ENCODE data around the gene RCHY1. TPM values are rescaled to one million over a fixed set of nuclear protein-coding genes. Genes with fewer than 3 reads are reported as not detected.
A peak's percentile ranks its signal among the peaks of the same experiment; 100 is the strongest.

Gene RCHY1
- total RNA-seq, 1 donor from 2014 or later = 35.3 TPM

- Histone ChIP-seq H3K79me2 (ENCODE audit: insufficient read depth, low read length) (peaks cover 51% of the 10 kb centered on the region), H4K20me1 (ENCODE audit: insufficient read depth, low read length) (peaks cover 20% of the 10 kb centered on the region), H3K27ac (ENCODE audit: low read depth, low read length) (no peak overlapping the region), H3K4me1 (ENCODE audit: insufficient read depth, low read length) (no peaks in the 10 kb centered on the region), H3K9me3 (ENCODE audit: insufficient read depth, low read depth, low read length) (no peaks in the 10 kb centered on the region), H3K4me3 (ENCODE audit: insufficient read depth, low read depth, low read length) (no peak overlapping the region), H3K36me3 (ENCODE audit: insufficient read depth, low read length) (peaks cover 9% of the 10 kb centered on the region), H3K27me3 (ENCODE audit: insufficient read depth, low read length) (no peaks in the 10 kb centered on the region), H3K4me2 (ENCODE audit: low read length) (no peak overlapping the region), H3K9ac (ENCODE audit: low read length) (no peak overlapping the region), H2AFZ (ENCODE audit: low read depth, low read length) (no peak overlapping the region)
- FAIRE-seq (no peak), DNase-seq (ENCODE audit: low read depth) (peak; percentile 71)
- peaks cover 14% of the 10 kb centered on the region for H3K36me3 Mint-ChIP-seq (ENCODE audit: low read depth, unreplicated experiment)
- H3K27ac Mint-ChIP-seq (ENCODE audit: unreplicated experiment) = peak overlapping the region; percentile 8
- H3K27me3 Mint-ChIP-seq (ENCODE audit: low read depth, unreplicated experiment) = no peaks in the 10 kb centered on the region
- H3K4me1 Mint-ChIP-seq (ENCODE audit: low read depth, unreplicated experiment) = peaks cover 14% of the 10 kb centered on the region
- no peak overlapping the region for H3K4me3 Mint-ChIP-seq (ENCODE audit: unreplicated experiment)
- TF ChIP-seq CTCF (IDR thresholded peaks at IDR 0.05; ENCODE audit: insufficient read depth, low read depth, low read length) (no peak), EZH2 (IDR thresholded peaks at IDR 0.05; ENCODE audit: insufficient read depth, low read length) (no peak)
- H3K9me3 Mint-ChIP-seq (ENCODE audit: unreplicated experiment) = peaks cover 2% of the 10 kb centered on the region
These were observed 16.2 kb downstream of the RCHY1 start for GRCh38 chr4:75498041-75498440.

GRCh38 chr4:75497133-75497532 is 17.1 kb downstream of the RCHY1 start:
- peaks cover 20% of the 10 kb centered on the region for H4K20me1 ChIP-seq (ENCODE audit: insufficient read depth, low read length)
- peaks cover 2% of the 10 kb centered on the region for H3K9me3 Mint-ChIP-seq (ENCODE audit: unreplicated experiment)
- no peak overlapping the region for H2AFZ ChIP-seq (ENCODE audit: low read depth, low read length)
- no peak overlapping the region for H3K4me3 Mint-ChIP-seq (ENCODE audit: unreplicated experiment)
- peaks cover 51% of the 10 kb centered on the region for H3K79me2 ChIP-seq (ENCODE audit: insufficient read depth, low read length)
- no peaks in the 10 kb centered on the region for H3K4me1 ChIP-seq (ENCODE audit: insufficient read depth, low read length)
- H3K9me3 ChIP-seq (ENCODE audit: insufficient read depth, low read depth, low read length) = no peaks in the 10 kb centered on the region
- TF ChIP-seq EZH2 (IDR thresholded peaks at IDR 0.05; ENCODE audit: insufficient read depth, low read length) = no peak
- TF ChIP-seq CTCF (IDR thresholded peaks at IDR 0.05; ENCODE audit: insufficient read depth, low read depth, low read length) = no peak
- no peaks in the 10 kb centered on the region for H3K27me3 ChIP-seq (ENCODE audit: insufficient read depth, low read length)
- no peak overlapping the region for H3K27ac Mint-ChIP-seq (ENCODE audit: unreplicated experiment)
- H3K36me3 Mint-ChIP-seq (ENCODE audit: low read depth, unreplicated experiment) = peaks cover 12% of the 10 kb centered on the region
- no peak overlapping the region for H3K27ac ChIP-seq (ENCODE audit: low read depth, low read length)
- H3K27me3 Mint-ChIP-seq (ENCODE audit: low read depth, unreplicated experiment) = no peaks in the 10 kb centered on the region
- H3K36me3 ChIP-seq (ENCODE audit: insufficient read depth, low read length) = peaks cover 7% of the 10 kb centered on the region
- H3K4me2 ChIP-seq (ENCODE audit: low read length) = no peak overlapping the region
- DNase-seq (ENCODE audit: low read depth) = peak; percentile 14
- peaks cover 14% of the 10 kb centered on the region for H3K4me1 Mint-ChIP-seq (ENCODE audit: low read depth, unreplicated experiment)
- H3K4me3 ChIP-seq (ENCODE audit: insufficient read depth, low read depth, low read length) = no peak overlapping the region
- no peak overlapping the region for H3K9ac ChIP-seq (ENCODE audit: low read length)
- FAIRE-seq = no peak

- no peaks in the 10 kb centered on the region for H3K27me3 Mint-ChIP-seq (ENCODE audit: low read depth, unreplicated experiment)
- peaks cover 2% of the 10 kb centered on the region for H3K9me3 Mint-ChIP-seq (ENCODE audit: unreplicated experiment)
- H3K4me3 ChIP-seq (ENCODE audit: insufficient read depth, low read depth, low read length) = no peak overlapping the region
- no peak overlapping the region for H3K4me2 ChIP-seq (ENCODE audit: low read length)
- no peak overlapping the region for H2AFZ ChIP-seq (ENCODE audit: low read depth, low read length)
- no peak for DNase-seq (ENCODE audit: low read depth)
- H3K36me3 Mint-ChIP-seq (ENCODE audit: low read depth, unreplicated experiment) = peaks cover 12% of the 10 kb centered on the region
- H3K9ac ChIP-seq (ENCODE audit: low read length) = no peak overlapping the region
- no peak for TF ChIP-seq CTCF (IDR thresholded peaks at IDR 0.05; ENCODE audit: insufficient read depth, low read depth, low read length)
- TF ChIP-seq EZH2 (IDR thresholded peaks at IDR 0.05; ENCODE audit: insufficient read depth, low read length) = no peak
- no peak overlapping the region for H3K27ac ChIP-seq (ENCODE audit: low read depth, low read length)
- peaks cover 51% of the 10 kb centered on the region for H3K79me2 ChIP-seq (ENCODE audit: insufficient read depth, low read length)
- peaks cover 14% of the 10 kb centered on the region for H3K4me1 Mint-ChIP-seq (ENCODE audit: low read depth, unreplicated experiment)
- H3K27ac Mint-ChIP-seq (ENCODE audit: unreplicated experiment) = no peak overlapping the region
- no peak for FAIRE-seq
- H3K4me1 ChIP-seq (ENCODE audit: insufficient read depth, low read length) = no peaks in the 10 kb centered on the region
- no peak overlapping the region for H3K4me3 Mint-ChIP-seq (ENCODE audit: unreplicated experiment)
- H3K9me3 ChIP-seq (ENCODE audit: insufficient read depth, low read depth, low read length) = no peaks in the 10 kb centered on the region
- H3K36me3 ChIP-seq (ENCODE audit: insufficient read depth, low read length) = peaks cover 9% of the 10 kb centered on the region
- H3K27me3 ChIP-seq (ENCODE audit: insufficient read depth, low read length) = no peaks in the 10 kb centered on the region
- peaks cover 20% of the 10 kb centered on the region for H4K20me1 ChIP-seq (ENCODE audit: insufficient read depth, low read length)
These were observed 17.8 kb downstream of the RCHY1 start for GRCh38 chr4:75496406-75496805.
